HG03354 (cell line): ENCODE data around the gene NDUFB2.
"Not testable (repeated sequence)": the region's sequence is repeated elsewhere in the genome, so short reads cannot be mapped to it uniquely, and the experiment has no call there.

ENCODE experiments used
- ATAC-seq: cut with Tn5 transposase; IDR thresholded peaks from one replicate; pipeline ENCODE4 v1.9.1; 2021; ENCODE audit warnings: mild to moderate bottlenecking; ENCODE audit not compliant: unreplicated experiment, poor library complexity, severe bottlenecking

NDUFB2 gene

GRCh38 chr7:140671966-140672365, 24.5 kb upstream of the NDUFB2 start:
- no peak for ATAC-seq

- ATAC-seq: peak; percentile 55
These were observed 24.0 kb upstream of the NDUFB2 start, which contains the start of gene ADCK2 for GRCh38 chr7:140672382-140673062. ADCK2 (plus strand) TSS chr7:140672945; CDS start chr7:140673331, 386 bp downstream.

GRCh38 chr7:140673063-140673773, 23.3 kb upstream of the NDUFB2 start:
- peak; percentile 51 for ATAC-seq

- ATAC-seq: no peak
These were observed 22.7 kb upstream of the NDUFB2 start for GRCh38 chr7:140673774-140674155.

GRCh38 chr7:140674356-140674800, 22.1 kb upstream of the NDUFB2 start:
- peak; percentile 40 for ATAC-seq

- no peak for ATAC-seq
These were observed 21.4 kb upstream of the NDUFB2 start for GRCh38 chr7:140674899-140675701.

GRCh38 chr7:140675726-140676125, 20.8 kb upstream of the NDUFB2 start:
- ATAC-seq: no peak

GRCh38 chr7:140676306-140676705, 20.2 kb upstream of the NDUFB2 start:
- peak; percentile 55 for ATAC-seq

- not testable (repeated sequence) for ATAC-seq
These were observed 19.6 kb upstream of the NDUFB2 start for GRCh38 chr7:140676956-140677355.

GRCh38 chr7:140677496-140677895, 19.0 kb upstream of the NDUFB2 start:
- no peak for ATAC-seq

GRCh38 chr7:140678081-140678815, 18.3 kb upstream of the NDUFB2 start:
- ATAC-seq: no peak

GRCh38 chr7:140678816-140679130, 17.7 kb upstream of the NDUFB2 start:
- ATAC-seq: no peak

- no peak for ATAC-seq
These were observed 17.3 kb upstream of the NDUFB2 start for GRCh38 chr7:140679186-140679585.

- ATAC-seq: no peak
These were observed 15.6 kb upstream of the NDUFB2 start for GRCh38 chr7:140680886-140681285.

- no peak for ATAC-seq
These were observed 14.7 kb upstream of the NDUFB2 start for GRCh38 chr7:140681766-140682165.

- no peak for ATAC-seq
These were observed 12.9 kb upstream of the NDUFB2 start for GRCh38 chr7:140683657-140684056.

GRCh38 chr7:140684066-140684950, 12.2 kb upstream of the NDUFB2 start:
- no peak for ATAC-seq

GRCh38 chr7:140685407-140686087, 11.0 kb upstream of the NDUFB2 start:
- no peak for ATAC-seq
